GM12892 (cell line): ENCODE measurements around the gene CPSF3.
A peak's percentile ranks its signal among the peaks of the same experiment; 100 is the strongest.

Experiments
- DNase-seq: peaks from one replicate; pipeline ENCODE4 v3.0.0; 2011; ENCODE audit not compliant: insufficient read length
- FAIRE-seq: peaks from 2 replicates; lab custom pipeline; 2011; peaks lifted over from hg19 to GRCh38; lab: Jason Lieb, UNC
- POLR2A ChIP-seq: IDR thresholded peaks from 2 replicates; pipeline ENCODE4 v1.6.1; 2011; ENCODE audit warnings: low read depth, low read length, control low read depth
- POLR2AphosphoS5 ChIP-seq: IDR thresholded peaks from 2 replicates; pipeline ENCODE4 v1.6.1; 2011; ENCODE audit warnings: low read depth, low read length, control low read depth
- TAF1 ChIP-seq: IDR thresholded peaks from 2 replicates; pipeline ENCODE4 v1.6.1; 2011; ENCODE audit warnings: low read depth, mild to moderate bottlenecking, control low read depth, low read length, borderline replicate concordance

The CPSF3 gene

DNA sequence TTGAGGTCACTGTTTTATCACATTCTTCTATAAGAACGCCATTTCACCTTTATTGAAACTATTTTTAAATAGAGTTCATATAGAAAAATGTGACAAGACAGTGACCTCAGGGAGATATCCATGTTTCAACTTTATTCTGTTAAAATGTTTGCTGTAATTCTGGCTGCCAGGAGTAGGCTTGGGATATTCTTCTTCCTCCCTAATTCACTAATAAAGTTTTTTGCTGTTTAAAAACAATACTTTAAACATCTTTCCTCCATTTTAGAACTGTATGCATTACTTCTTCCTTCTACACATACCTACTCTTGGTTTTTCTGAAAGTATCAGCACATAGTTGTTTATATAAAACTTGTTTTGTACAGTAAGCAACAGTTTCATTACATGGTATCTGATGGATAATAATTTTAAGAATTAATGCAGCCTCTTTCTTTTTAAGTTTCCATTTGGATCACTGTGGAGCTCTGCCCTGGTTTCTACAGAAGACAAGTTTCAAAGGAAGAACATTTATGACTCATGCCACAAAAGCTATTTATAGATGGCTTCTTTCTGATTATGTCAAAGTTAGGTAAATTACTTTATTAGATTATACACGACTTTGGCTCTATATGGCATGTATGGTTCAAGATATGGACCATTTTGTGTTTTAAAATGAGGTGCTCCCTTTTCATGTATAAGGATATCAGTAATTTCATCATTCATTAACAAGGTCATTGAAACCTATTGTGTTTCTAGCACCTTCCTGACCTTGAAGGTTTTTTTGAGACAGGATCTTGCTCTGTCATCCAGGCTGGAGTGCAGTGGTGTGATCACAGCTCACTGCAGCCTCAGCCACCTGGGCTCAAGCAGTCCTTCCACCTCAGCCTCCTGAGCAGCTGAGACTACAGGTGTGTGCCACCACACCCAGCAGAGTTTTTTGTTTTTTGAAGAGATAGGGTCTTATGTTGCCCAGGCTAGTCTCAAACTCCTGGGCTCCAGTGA is 7.2 kb downstream of the CPSF3 start:
- no peak for DNase-seq
- TF ChIP-seq POLR2A = no peak
- no peak for TF ChIP-seq TAF1
- peak; percentile 30 for FAIRE-seq

DNA sequence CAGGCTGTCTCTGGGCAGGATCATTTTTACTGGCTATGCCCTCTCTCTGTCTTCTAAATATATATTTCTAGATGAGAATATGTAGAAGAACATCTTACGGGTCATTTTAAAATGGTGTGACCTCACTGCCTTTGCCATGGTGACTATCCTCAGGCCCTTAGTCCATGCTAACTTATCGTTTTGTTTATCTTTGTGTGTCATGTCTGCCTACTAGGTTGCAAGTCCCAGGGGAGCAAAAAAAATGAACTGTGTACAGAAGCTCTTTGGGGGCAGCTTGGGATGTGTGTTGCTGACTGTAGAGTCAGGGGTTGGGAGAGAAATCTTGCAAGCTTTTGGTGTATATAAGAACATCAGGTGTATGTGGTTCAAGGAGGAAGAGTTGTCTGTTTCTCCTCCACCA is 11.0 kb downstream of the CPSF3 start:
- FAIRE-seq (no peak), DNase-seq (no peak)
- TF ChIP-seq POLR2AphosphoS5 (no peak), TAF1 (no peak), POLR2A (no peak)

DNA sequence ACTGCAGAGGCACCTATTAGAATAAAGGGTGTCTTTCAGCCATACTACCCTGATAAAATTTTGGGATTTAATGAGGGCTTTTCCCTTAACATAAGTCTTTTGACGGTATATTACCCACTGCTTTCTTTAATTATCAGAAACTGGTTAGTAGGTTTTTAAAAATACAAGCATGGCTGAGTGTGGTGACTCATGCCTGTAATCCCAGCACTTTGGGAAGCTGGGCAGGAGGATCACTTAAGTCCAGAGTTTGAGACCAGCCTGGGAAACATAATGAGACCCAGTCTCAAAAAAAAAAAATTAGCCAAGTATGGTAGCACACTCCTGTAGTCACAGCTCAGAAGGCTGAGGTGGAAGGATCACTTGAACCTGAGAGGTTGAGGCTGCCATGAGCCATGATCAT is 16.1 kb downstream of the CPSF3 start:
- FAIRE-seq = no peak
- no peak for DNase-seq
- no peak for TF ChIP-seq POLR2AphosphoS5
- TF ChIP-seq POLR2A = no peak
- TF ChIP-seq TAF1 = no peak

DNA sequence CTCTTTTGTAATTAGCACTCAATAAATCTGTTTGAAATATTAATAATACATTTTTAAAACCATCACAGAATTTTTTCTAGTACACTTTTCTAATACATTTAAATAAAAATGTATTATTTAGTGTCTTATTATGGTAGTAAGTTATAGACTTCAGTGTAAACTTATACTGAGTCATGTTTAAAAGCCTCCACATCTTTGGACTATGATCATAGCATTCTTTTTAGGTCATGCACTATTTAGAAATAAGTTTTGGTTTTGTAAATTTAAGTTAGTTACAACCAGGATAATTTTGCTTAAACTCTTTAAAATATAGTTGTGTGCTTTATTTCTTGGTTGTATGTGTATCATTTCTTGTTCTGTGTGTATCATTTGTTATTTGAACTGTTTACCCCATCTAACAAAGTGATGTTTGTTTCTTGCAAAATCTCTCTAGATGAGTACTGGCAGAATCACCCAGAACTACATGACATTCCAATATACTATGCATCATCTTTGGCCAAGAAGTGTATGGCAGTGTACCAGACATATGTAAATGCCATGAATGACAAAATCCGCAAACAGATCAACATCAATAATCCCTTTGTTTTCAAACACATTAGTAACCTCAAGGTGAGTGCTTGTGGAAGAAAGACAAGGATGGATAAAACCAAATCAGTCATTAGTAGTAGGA is 16.7 kb downstream of the CPSF3 start:
- no peak for TF ChIP-seq TAF1
- TF ChIP-seq POLR2A = no peak
- no peak for TF ChIP-seq POLR2AphosphoS5
- DNase-seq (no peak), FAIRE-seq (no peak)

DNA sequence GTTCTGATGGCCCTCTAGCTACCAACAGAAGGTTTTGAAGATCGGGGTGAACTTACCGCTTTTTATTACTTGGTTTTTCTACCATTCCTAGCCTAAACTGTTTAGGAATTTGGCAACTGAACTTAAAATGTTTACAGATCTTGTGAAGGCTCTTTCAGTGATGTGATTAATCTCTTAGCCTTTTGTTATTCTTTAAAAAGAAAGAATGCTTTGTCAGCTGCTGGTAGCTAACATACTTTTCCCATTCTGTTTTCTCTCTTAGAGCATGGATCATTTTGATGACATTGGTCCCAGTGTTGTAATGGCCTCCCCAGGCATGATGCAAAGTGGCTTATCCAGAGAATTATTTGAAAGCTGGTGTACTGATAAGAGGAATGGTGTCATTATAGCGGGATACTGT is 18.1 kb downstream of the CPSF3 start:
- TF ChIP-seq TAF1 = no peak
- no peak for FAIRE-seq
- no peak for DNase-seq

DNA sequence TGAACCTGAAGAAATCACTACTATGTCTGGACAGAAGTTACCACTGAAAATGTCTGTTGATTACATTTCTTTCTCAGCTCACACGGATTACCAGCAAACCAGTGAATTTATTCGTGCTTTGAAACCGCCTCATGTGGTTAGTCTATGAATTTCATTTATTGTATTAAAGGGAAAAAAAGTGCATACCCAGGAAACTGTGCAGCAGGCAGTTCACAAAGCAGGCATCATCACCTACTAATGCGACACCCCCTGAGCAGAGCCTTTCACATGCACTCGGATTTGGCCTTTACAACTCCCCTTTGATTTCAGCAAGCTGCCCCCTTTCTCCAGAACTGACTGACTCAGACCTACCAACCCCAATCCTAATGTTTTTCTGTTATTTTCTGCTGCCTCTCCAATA is 20.1 kb downstream of the CPSF3 start:
- DNase-seq (no peak), FAIRE-seq (no peak)
- TF ChIP-seq POLR2A (no peak), TAF1 (no peak), POLR2AphosphoS5 (no peak)

DNA sequence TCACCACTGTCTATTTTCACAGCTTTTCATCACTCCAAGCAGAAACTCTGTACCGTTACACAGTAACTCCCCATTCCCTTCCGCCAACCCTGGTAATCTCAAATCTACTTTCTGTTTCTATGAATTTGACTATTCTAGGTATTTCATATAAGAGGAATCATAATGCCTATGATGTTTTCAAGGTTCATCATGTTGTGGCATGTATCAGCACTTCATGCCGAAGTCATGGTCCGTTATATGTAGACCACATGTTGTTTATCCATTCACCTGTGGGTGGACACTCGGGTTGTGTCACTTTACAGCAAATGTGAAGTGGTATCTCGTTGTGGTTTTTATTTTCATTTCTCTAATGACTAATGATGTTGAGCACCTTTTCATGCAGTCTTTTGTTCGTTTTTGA is 21.6 kb downstream of the CPSF3 start:
- TF ChIP-seq POLR2A (no peak), TAF1 (no peak), POLR2AphosphoS5 (no peak)
- DNase-seq (no peak), FAIRE-seq (no peak)

DNA sequence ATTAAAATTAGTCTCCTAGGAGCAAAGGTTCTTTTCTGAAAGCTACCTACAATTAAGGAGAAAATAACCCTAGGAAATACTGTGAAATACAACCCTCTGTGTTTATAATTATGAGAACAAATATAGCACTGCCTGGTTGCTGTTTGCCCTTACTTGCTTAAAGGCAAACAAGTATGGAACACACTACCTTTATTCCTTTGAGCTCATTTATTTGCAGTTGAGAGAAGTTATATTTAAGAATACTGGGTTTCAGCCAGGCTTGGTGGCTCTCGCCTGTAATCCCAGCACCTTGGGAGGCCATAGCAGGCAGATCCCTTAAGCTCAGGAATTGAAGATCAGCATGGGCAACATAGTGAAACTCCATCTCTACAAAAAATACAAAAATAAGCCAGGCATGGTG is 27.8 kb downstream of the CPSF3 start:
- DNase-seq (no peak), FAIRE-seq (no peak)
- TF ChIP-seq POLR2AphosphoS5 (no peak), TAF1 (no peak), POLR2A (no peak)

DNA sequence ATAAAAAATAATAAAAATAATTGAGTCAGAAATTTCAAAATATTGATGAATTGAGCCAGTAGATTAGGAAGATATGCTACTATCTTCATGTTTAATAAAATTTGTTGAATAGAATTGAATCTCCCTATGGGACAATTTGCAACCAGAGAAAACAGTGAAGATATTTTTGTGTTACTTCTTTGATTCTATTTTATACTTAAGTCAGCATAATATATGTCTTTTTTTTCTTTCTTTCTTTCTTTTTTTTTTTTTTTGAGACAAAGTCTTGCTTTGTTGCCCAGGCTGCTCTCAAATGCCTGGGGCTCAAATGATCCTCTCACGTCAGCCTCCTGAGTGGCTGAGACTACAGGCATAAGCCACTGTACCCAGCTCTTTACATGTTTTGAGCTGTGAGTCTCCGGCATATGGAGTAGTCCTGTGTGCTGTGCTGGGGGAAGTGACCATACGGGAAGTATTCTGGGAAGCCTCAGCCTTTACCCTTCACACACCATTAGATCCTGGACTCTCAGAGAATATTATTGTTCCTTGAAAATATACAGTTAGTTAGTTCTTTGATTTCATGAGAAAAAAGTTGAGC is 37.1 kb downstream of the CPSF3 start:
- TF ChIP-seq TAF1 (no peak), POLR2A (no peak), POLR2AphosphoS5 (no peak)
- FAIRE-seq (no peak), DNase-seq (no peak)

DNA sequence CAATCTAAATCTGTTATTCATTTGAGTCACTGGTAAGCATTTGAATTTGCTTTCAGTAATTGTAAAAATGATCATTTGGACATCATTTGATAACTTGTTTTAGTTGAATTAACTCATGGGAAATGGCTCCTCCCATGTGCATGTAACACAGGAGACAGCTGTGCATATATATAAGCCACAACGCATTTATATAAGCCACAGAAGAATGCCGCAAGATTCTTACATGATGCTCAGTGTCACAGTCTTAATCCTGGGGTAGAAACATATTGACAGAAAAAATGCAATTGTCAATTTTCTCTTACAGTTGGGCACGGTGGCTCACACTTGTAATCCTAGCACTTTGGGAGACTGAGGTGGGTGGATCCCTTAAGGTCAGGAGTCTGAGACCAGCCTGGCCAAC is 37.6 kb downstream of the CPSF3 start:
- FAIRE-seq (no peak), DNase-seq (no peak)
- TF ChIP-seq TAF1 = no peak
- no peak for TF ChIP-seq POLR2AphosphoS5
- TF ChIP-seq POLR2A = no peak

DNA sequence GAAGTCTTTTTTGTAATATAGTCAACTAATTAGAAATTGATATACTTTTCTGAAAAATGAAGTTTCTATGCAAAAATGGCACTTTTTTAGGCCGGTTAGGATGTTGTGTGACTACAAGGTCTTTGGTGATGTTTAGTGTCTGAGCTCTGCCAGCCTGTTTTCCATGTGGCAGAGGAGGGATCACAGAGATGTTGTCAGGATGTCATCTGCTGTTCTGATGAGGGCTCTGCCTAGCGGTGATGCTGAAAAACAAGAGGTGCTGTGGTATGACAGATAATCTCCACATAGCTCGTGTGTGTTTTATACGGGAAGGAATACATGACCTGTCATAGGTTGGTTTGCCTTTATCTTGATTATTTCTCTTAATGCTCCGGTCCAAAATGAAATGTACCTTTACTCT is 38.9 kb downstream of the CPSF3 start:
- TF ChIP-seq POLR2A (no peak), POLR2AphosphoS5 (no peak), TAF1 (no peak)
- DNase-seq = no peak
- no peak for FAIRE-seq
